ENCODE measurements around the gene ENO2.

The ENO2 gene

DNA sequence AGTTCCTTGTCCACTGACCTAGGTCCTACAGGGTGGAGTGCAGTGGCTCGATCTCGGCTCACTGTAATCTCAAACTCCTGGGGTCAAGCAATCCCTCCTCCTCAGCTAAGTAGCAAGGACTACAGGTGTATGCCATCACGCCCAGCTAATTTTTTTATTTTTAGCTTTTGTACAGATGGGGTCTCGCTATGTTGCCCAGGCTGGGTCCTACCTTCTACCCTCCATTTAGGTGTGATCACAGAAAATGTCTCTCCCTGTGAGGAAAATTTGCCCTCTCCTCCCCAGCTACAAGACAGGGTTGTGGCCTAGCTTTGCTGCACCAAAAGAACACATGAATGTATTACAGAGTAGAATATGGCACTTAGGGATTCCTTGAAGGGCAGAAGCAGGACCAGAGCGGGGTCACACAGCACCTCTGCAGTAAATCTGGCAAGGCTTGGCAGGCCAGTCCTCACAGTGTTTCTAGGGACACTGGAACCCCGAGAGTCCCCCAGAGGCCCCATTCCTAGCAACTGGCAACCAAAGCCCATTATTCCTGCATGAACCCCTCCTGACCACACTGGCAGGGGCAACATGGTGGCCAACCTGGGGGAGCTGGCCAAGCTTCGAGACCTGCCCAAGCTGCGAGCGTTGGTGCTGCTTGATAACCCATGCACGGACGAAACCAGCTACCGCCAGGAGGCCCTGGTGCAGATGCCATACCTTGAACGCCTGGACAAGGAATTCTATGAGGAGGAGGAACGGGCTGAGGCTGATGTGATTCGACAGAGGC lies 2.0 kb upstream of the ENO2 start:
- DNase-seq (ENCODE audit: low read depth): no peak

- no peak for DNase-seq (ENCODE audit: low read depth)
Measured at GRCh38 chr12:6914947-6915788, 788 bp downstream of the ENO2 start.

- DNase-seq (ENCODE audit: low read depth): no peak
Measured at GRCh38 chr12:6915789-6916285, 1.5 kb downstream of the ENO2 start.

GRCh38 chr12:6916426-6917200 lies 2.2 kb downstream of the ENO2 start:
- no peak for DNase-seq (ENCODE audit: low read depth)

DNA sequence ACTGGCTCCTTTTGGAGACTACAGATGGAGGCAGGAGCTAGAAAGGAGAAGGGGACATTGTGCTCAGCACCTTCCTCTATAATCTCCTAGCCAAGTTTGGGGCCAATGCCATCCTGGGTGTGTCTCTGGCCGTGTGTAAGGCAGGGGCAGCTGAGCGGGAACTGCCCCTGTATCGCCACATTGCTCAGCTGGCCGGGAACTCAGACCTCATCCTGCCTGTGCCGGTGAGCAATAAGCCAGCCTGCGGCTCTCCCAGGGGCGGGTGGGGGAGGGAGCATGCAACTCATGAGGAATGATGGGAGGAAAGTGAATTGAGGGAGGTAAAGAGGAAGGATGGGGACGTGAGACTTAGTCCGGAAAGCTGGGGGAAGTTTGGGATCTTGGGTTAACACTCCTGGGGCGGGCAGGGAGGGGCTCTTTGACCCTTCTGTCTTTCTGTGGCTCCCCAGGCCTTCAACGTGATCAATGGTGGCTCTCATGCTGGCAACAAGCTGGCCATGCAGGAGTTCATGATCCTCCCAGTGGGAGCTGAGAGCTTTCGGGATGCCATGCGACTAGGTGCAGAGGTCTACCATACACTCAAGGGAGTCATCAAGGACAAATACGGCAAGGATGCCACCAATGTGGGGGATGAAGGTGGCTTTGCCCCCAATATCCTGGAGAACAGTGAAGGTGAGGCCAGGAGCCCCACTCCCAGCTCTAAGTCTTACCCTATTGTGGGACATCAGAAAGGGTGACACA lies 3.3 kb downstream of the ENO2 start:
- DNase-seq (ENCODE audit: low read depth): no peak

DNA sequence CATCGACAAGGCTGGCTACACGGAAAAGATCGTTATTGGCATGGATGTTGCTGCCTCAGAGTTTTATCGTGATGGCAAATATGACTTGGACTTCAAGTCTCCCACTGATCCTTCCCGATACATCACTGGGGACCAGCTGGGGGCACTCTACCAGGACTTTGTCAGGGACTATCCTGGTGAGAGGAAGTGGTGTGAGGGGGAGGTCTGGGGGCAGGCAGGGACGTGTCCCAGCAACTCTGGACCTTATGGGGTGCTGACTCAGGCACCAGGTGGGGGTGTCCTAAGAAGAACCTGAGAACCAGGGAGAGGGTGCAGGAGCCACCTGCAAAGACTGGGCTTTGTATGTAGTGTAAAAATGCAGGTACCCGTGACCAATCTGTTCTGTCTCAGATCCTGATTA lies 5.2 kb downstream of the ENO2 start:
- no peak for DNase-seq (ENCODE audit: low read depth)

GRCh38 chr12:6921539-6921938 lies 7.2 kb downstream of the ENO2 start:
- no peak for DNase-seq (ENCODE audit: low read depth)

DNA sequence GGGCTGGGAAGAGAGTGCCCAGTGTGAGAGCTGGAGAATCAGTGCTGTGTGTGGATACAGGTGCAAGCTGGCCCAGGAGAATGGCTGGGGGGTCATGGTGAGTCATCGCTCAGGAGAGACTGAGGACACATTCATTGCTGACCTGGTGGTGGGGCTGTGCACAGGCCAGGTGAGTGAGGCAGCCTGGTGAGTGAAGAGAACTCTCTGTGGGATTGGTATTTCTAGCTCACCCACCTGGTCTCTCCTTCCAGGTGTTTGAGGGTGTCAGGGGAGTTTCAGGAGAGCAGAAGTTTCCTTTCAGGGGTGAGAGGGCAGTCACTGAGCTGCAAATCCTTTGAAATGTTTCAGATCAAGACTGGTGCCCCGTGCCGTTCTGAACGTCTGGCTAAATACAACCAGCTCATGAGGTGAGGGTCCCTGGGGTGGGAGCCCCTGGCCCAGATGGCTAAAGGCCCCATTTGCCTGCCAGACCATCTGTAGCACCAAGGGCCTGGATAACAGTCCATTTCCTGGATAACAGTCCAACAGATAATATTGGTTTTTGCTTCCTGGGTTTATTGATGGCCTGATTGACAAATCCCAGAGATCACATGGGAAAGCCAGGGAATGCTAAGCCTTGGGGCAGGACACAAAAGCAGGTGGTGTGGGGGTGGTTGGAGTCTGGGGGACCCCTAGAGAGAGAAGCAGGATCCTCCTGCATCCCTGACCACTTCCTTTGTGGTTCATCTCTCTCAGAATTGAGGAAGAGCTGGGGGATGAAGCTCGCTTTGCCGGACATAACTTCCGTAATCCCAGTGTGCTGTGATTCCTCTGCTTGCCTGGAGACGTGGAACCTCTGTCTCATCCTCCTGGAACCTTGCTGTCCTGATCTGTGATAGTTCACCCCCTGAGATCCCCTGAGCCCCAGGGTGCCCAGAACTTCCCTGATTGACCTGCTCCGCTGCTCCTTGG lies 7.9 kb downstream of the ENO2 start:
- no peak for DNase-seq (ENCODE audit: low read depth)

DNA sequence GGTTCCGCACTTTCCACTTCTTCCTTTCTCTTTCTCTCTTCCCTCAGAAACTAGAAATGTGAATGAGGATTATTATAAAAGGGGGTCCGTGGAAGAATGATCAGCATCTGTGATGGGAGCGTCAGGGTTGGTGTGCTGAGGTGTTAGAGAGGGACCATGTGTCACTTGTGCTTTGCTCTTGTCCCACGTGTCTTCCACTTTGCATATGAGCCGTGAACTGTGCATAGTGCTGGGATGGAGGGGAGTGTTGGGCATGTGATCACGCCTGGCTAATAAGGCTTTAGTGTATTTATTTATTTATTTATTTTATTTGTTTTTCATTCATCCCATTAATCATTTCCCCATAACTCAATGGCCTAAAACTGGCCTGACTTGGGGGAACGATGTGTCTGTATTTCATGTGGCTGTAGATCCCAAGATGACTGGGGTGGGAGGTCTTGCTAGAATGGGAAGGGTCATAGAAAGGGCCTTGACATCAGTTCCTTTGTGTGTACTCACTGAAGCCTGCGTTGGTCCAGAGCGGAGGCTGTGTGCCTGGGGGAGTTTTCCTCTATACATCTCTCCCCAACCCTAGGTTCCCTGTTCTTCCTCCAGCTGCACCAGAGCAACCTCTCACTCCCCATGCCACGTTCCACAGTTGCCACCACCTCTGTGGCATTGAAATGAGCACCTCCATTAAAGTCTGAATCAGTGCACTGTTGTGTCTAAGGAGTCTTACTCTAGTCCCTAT lies 8.8 kb downstream of the ENO2 start:
- no peak for DNase-seq (ENCODE audit: low read depth)

DNA sequence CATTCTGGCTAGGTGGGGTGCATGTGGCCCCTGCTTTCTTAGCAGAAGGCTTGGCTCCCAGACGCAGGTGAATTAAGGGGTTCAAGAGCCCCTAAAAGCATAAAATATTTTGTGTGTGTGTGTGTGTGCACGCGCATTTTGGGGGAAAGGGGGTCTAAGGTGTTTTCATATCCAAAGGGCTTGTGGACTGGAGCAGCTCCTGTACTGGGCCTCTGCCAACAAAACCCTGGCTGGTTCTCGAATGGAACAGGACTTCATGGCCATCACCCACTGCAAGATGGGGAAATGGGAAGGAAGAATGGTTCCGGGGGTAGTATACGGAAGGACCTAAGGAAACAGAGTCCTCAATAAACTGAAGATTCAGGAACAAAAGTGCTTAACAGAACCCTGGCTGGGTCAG lies 9.5 kb downstream of the ENO2 start:
- DNase-seq (ENCODE audit: low read depth): no peak

DNA sequence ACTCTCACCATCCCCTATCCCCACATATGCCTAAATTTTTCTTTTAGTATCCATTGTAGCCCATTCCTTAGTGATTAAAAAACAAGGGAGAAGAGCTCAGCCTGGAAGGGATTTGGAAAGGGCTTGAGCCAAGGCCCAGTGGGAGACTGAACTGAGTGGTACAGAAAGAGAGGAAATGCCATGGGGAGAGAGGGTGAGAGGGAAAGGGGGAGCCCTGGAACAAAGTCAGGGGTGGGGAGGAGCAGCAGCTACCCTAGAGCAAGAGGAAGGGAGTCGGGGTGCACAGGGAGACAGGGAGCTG lies 10.8 kb downstream of the ENO2 start:
- no peak for DNase-seq (ENCODE audit: low read depth)

DNA sequence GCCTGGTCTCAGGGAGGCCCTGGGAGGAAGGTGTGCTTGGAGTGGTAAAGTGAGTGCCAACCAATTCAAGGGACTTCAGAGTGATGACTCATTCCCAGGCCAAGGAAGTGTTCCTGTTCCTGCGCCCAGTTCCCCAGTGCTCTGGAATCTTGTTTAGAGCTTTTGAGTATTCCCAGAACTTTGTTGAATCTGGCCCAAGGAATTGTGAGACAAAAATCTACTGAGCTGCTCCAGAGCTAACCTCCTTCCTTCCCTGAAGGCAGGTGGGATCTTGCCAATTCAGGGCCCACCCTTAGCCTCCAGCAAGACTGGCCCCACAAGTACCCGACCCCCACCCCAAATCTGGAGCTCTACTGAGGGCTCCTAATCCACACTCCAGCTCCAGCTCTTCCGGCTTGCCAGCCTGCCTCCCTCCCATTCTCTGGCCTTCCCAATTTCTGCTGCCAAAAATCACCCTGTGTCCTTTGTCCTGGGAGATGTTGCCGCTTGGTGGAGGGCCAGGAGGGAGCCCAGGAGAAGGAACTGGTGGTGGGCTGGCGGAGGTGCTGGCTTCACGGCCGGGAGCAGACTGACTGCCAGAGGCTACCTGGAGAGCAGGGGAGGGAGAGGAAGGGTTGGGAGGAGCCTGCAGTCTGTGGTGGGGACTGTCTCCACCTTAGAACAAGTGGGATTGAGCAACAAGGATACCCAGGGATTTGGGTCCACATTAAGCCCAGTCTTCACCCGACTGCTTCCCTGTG lies 11.3 kb downstream of the ENO2 start:
- peak; percentile 89 for DNase-seq (ENCODE audit: low read depth)

DNA sequence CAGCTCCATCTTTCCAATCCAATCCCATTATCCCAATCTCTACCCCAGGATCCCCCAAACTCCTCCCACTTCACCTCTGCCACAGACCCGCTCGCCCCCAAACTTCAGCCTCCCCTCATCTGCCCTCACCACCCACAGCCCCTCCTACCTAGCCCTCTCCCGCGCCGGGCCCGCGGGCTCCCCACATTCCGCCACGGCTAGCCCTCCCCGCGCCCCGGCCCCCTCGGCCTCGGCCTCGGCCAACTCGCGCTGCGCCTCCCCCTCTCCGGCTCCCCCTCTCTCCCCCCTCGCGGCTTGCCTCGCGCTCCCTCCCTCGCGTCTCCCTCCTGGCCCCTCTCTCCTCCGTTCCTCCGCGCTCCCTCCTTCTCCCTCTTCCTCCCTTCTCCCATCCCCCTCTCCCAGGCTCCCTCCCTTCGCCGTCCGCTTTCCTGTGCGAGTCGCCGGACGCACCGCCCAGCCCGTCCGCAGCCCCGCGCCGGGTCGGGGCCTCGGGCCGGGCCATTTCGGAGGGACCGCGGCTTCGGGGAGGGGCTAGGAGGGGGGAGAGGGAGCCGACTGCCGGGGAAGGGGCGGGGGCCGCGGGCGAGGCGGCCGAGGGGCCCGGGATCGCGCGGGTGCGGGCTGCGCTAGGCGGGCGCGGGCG lies 13.1 kb downstream of the ENO2 start, which contains the start of gene ATN1:
TSS of gene ATN1 (plus strand) at position 581 of the 643 bp plus-strand sequence. CDS start 6,043 bp downstream, outside the sequence.
- peak; percentile 57 for DNase-seq (ENCODE audit: low read depth)

- DNase-seq (ENCODE audit: low read depth): no peak
Measured at GRCh38 chr12:6928022-6928702, 13.8 kb downstream of the ENO2 start.

DNA sequence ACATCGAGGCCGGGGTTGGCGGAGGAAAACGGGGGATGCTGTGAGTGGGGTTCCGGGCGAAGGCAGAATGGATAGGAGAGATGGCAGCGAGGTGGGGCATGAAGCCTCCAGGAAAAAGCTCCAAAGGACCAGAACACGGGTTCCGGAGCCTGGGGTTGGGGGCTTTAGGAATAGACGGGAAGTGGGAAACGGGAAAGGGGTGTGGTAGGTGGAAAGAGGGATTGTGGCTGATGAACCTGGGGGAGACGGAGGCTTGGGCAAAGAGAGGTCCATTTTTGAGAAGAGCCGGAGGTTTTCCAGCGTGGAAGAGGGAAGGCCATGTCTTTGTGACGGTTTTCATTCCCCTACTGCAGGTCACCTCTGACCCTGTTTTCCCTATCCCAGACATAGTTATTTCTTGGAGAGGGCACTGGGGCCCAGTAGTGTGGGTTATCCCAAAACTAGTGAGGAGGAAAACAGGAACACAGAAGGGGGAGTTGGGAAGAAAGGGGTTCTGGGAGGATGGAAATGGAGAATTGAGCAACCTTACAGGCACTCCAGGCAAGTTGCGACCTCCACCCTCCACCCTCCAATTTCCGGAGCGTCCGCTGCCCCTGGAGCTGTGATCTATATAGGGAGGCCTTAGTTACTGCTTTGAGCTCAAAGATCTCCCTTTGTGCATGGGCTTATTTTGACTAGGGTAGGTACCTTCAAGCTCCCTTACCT lies 14.5 kb downstream of the ENO2 start:
- no peak for DNase-seq (ENCODE audit: low read depth)

GRCh38 chr12:6929466-6930452 lies 15.4 kb downstream of the ENO2 start:
- DNase-seq (ENCODE audit: low read depth): no peak

Data from HS-27A (cell line).